PC-9 (cell line): Measurements from ENCODE around the gene THYN1. TPM values are rescaled to one million over a fixed set of nuclear protein-coding genes. Genes with fewer than 3 reads are reported as not detected.

Experiments
- BruUV-seq: library from RNA; stranded (reverse); fragments of 400-500 nt; replicated peaks from 2 replicates; lab custom pipeline; 2021; lab: Mats Ljungman, UMichigan
- CTCF ChIA-PET: fragments of 300-600 bp; sonication (Branson Sonifier 250); formaldehyde crosslinking; loops from one replicate; lab custom pipeline; 2022; ENCODE audit warnings: antibody characterized with exemption; lab: Charles Lee
- POLR2A ChIA-PET: fragments of 300-600 bp; sonication (Branson Sonifier 250); formaldehyde crosslinking; loops from one replicate; lab custom pipeline; 2022; ENCODE audit warnings: antibody characterized with exemption; ENCODE audit not compliant: unreplicated experiment; lab: Charles Lee
- DNase-seq, 2 experiments: peaks; one replicate each; pipeline versions ENCODE4 v3.0.0 to v3.0.0-alpha.2; 2015 to 2022; ENCODE audit warnings: mixed read lengths in 1 of 2
- H2AFZ ChIP-seq: fragments of 200-600 bp; sonication (generic); 2 replicates; pipeline ENCODE4 v1.8.1; 2017; ENCODE audit warnings: antibody characterized with exemption
- H3F3A ChIP-seq: fragments of 200-600 bp; sonication (generic); 2 replicates; pipeline ENCODE4 v1.8.1; 2017; ENCODE audit warnings: antibody characterized with exemption, mild to moderate bottlenecking, low read depth; ENCODE audit not compliant: insufficient read depth
- H3K27ac ChIP-seq: fragments of 200-600 bp; sonication (generic); 2 replicates; pipeline ENCODE4 v1.6.1; 2016; ENCODE audit warnings: mixed run types
- H3K27me3 ChIP-seq: fragments of 200-600 bp; sonication (generic); 2 replicates; pipeline ENCODE4 v1.6.1; 2016; ENCODE audit warnings: low read depth, mixed run types; ENCODE audit not compliant: insufficient read depth
- H3K36me3 ChIP-seq: fragments of 200-600 bp; sonication (generic); 2 replicates; pipeline ENCODE4 v1.6.1; 2016; ENCODE audit warnings: low read depth, mixed run types
- H3K4me1 ChIP-seq: fragments of 200-600 bp; sonication (generic); replicated peaks from 2 replicates; pipeline ENCODE4 v1.6.1; 2016; ENCODE audit warnings: mixed run types; ENCODE audit not compliant: insufficient read depth
- H3K4me2 ChIP-seq: fragments of 200-600 bp; sonication (generic); 2 replicates; pipeline ENCODE4 v1.6.1; 2017; ENCODE audit warnings: mixed run types
- H3K4me3 ChIP-seq: fragments of 200-600 bp; sonication (generic); 2 replicates; pipeline ENCODE4 v1.6.1; 2016; ENCODE audit warnings: mixed run types
- H3K79me2 ChIP-seq: fragments of 200-600 bp; sonication (generic); 2 replicates; pipeline ENCODE4 v1.6.1; 2017; ENCODE audit warnings: low read depth, mixed run types
- H3K9me2 ChIP-seq: fragments of 200-600 bp; sonication (generic); 2 replicates; pipeline ENCODE4 v1.8.1; 2017; ENCODE audit warnings: mild to moderate bottlenecking; ENCODE audit not compliant: insufficient read depth
- H3K9me3 ChIP-seq: fragments of 200-600 bp; sonication (generic); 2 replicates; pipeline ENCODE4 v1.8.1; 2016; ENCODE audit warnings: low read depth; ENCODE audit not compliant: insufficient read depth
- H4K20me1 ChIP-seq: fragments of 200-600 bp; sonication (generic); 2 replicates; pipeline ENCODE4 v1.8.1; 2017; ENCODE audit not compliant: insufficient read depth
- CTCF ChIP-seq: fragments of 200-600 bp; sonication (generic); conservative IDR thresholded peaks from 2 replicates; pipeline ENCODE4 v1.6.1; 2017; ENCODE audit warnings: mixed run types, antibody characterized with exemption, mild to moderate bottlenecking, moderate library complexity
- EZH2 ChIP-seq: fragments of 200-600 bp; sonication (generic); IDR thresholded peaks from 2 replicates; pipeline ENCODE4 v1.8.0; 2017; ENCODE audit warnings: antibody characterized with exemption, low read depth
- intact Hi-C: fragments of 100-400 bp; cut with micrococcal nuclease; formaldehyde crosslinking; loops from one replicate; pipeline ENCODE4 v1.10.0; 2022; ENCODE audit not compliant: unreplicated experiment
- total RNA-seq: library from RNA; stranded (reverse); gene quantifications from 2 replicates; pipeline ENCODE4 v1.2.3, GENCODE V29; 2021

The THYN1 gene
- total RNA-seq, 1 experiment from 2014 or later, result 29.8 TPM

DNA sequence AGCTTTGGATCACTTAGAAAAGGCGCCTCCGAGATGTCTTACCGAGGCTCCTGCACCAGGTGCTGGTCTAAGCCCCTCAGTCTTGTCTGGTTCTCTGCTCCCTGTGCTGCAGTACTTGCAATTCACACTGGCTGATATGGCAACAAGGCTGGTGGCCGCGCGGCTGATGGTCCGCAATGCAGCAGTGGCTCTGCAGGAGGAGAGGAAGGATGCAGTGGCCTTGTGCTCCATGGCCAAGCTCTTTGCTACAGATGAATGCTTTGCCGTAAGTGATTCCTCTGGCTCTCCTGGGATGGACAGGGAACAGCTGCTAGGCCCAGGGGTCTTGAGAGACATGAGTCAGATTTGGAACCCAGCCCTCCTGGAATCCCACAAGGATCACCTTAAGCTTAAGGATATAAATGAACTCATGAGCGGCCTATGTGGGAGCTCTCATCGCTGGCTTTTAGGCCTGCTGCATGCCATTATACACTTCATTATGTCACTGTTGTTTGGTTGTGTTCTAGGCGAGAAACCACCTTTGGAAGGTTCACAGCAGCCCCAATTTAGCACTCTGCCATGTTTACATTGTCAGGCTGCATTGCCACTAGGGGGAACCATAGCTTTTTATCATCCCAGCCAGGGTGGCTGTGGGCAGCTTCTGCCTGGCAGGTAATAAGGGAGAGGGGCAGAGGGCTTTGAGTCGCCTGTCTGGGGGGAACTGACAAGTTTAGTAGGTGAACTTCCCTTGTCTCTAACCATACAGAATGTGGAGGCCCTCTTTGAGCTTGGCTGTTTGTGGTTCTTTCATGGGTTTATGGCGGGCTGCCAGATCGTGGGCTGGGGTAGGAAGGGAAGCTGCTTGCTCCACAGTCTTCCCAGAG lies 8.7 kb upstream of the THYN1 start:
- H3K27me3 ChIP-seq, result no peaks in the 10 kb centered on the region
- no peaks in the 10 kb centered on the region for H3K79me2 ChIP-seq
- H3K9me3 ChIP-seq, result no peaks in the 10 kb centered on the region; the same call in 1 of the 2 replicates
- no peak overlapping the region for H3K4me3 ChIP-seq
- no peaks in the 10 kb centered on the region for H4K20me1 ChIP-seq
- H3K4me2 ChIP-seq, result no peak overlapping the region
- no peaks in the 10 kb centered on the region for H3K9me2 ChIP-seq
- no peaks in the 10 kb centered on the region for H3K36me3 ChIP-seq
- peaks cover 21% of the 10 kb centered on the region for H3K4me1 ChIP-seq
- peak; percentile 74 for TF ChIP-seq CTCF
- no peak for TF ChIP-seq EZH2
- CTCF ChIA-PET, result interaction anchor here (0.5 to 0.6 kb wide), 2 partner anchors 21 to 971 kb away, joined by 3 to 4 read pairs; no protein-coding TSS in a partner anchor
- no peak overlapping the region for H3K27ac ChIP-seq
- intact Hi-C loops, result no loop called here
- no TSS peak for BruUV-seq
- H2AFZ ChIP-seq, result no peak overlapping the region
- peak in 1 of 2 experiments; percentile 9 for DNase-seq
- H3F3A ChIP-seq, result peaks cover 16% of the 10 kb centered on the region; the same call in 1 of the 2 replicates
- POLR2A ChIA-PET, result interaction anchor here (0.6 kb wide), 2 partner anchors 14 to 24 kb away, joined by 3 read pairs; no protein-coding TSS in a partner anchor

GRCh38 chr11:134260983-134261382 lies 7.8 kb upstream of the THYN1 start:
- H3K9me2 ChIP-seq, result no peaks in the 10 kb centered on the region
- H3F3A ChIP-seq, result peaks cover 8% of the 10 kb centered on the region; the same call in 1 of the 2 replicates
- no peak for DNase-seq
- ChIA-PET POLR2A (no interaction called here), CTCF (no interaction called here)
- no peaks in the 10 kb centered on the region for H4K20me1 ChIP-seq
- peaks cover 12% of the 10 kb centered on the region for H3K4me1 ChIP-seq
- BruUV-seq, result no TSS peak
- no peak for TF ChIP-seq EZH2
- TF ChIP-seq CTCF, result no peak
- H3K27ac ChIP-seq, result no peak overlapping the region
- H3K27me3 ChIP-seq, result no peaks in the 10 kb centered on the region
- no peak overlapping the region for H3K4me3 ChIP-seq
- H3K4me2 ChIP-seq, result no peak overlapping the region
- no peak overlapping the region for H2AFZ ChIP-seq
- no peaks in the 10 kb centered on the region for H3K36me3 ChIP-seq
- no peaks in the 10 kb centered on the region; the same call in 1 of the 2 replicates for H3K9me3 ChIP-seq
- H3K79me2 ChIP-seq, result no peaks in the 10 kb centered on the region
- intact Hi-C loops, result no loop called here

GRCh38 chr11:134260503-134260902 lies 7.4 kb upstream of the THYN1 start:
- Histone ChIP-seq H2AFZ (no peak overlapping the region), H3K4me1 (peaks cover 7% of the 10 kb centered on the region), H3K9me3 (no peaks in the 10 kb centered on the region), H3K4me2 (no peak overlapping the region), H3K79me2 (peaks cover 2% of the 10 kb centered on the region; the same call in 1 of the 2 replicates), H3K9me2 (no peaks in the 10 kb centered on the region), H3K36me3 (no peaks in the 10 kb centered on the region), H4K20me1 (no peaks in the 10 kb centered on the region), H3K27me3 (no peaks in the 10 kb centered on the region), H3K4me3 (no peak overlapping the region), H3K27ac (no peak overlapping the region), H3F3A (peaks cover 3% of the 10 kb centered on the region; the same call in 1 of the 2 replicates)
- no peak for DNase-seq
- intact Hi-C loops, result no loop called here
- CTCF ChIA-PET, result no interaction called here
- BruUV-seq, result no TSS peak
- TF ChIP-seq CTCF (no peak), EZH2 (no peak)
- POLR2A ChIA-PET, result no interaction called here
